ENCODE results near the gene KLF7.

GRCh38 chr2:207107551-207107950 is 58.2 kb downstream of the KLF7 start:
- TF ChIP-seq CTCF (IDR thresholded peaks at IDR 0.05; ENCODE audit: low read depth, low read length, poor library complexity, severe bottlenecking): no peak
- no peak for TF ChIP-seq EZH2phosphoT487 (IDR thresholded peaks at IDR 0.05; ENCODE audit: borderline replicate concordance, low read length)

All from DOHH2 (cell line).